Panc1 (cell line): Measurements from ENCODE around the gene ACAT2. TPM values are rescaled to one million over a fixed set of nuclear protein-coding genes. Genes with fewer than 3 reads are reported as not detected.
A peak's percentile ranks its signal among the peaks of the same experiment; 100 is the strongest.

Experiments used
- ATAC-seq: fragments of 200-7000 bp; cut with Tn5 transposase; 2 replicates; pipeline ENCODE4 v1.9.1; 2020; ENCODE audit warnings: mild to moderate bottlenecking, moderate library complexity
- BruUV-seq: library from RNA; stranded (reverse); fragments of 400-500 nt; replicated peaks from 2 replicates; lab custom pipeline; 2021; lab: Mats Ljungman, UMichigan
- CTCF ChIA-PET: fragments of 300-600 bp; sonication (Branson Sonifier 250); formaldehyde crosslinking; loops from one replicate; lab custom pipeline; 2022; ENCODE audit warnings: antibody characterized with exemption; lab: Charles Lee
- POLR2A ChIA-PET: fragments of 300-600 bp; sonication (Branson Sonifier 250); formaldehyde crosslinking; loops from one replicate; lab custom pipeline; 2022; ENCODE audit warnings: antibody characterized with exemption; lab: Charles Lee
- DNase-seq: peaks from one replicate; pipeline ENCODE4 v3.0.0-alpha.2; 2010; ENCODE audit warnings: low read depth, low spot score
- H3K27ac ChIP-seq: 2 replicates; pipeline ENCODE4 v1.5.1; 2011; ENCODE audit warnings: mild to moderate bottlenecking, low read length, inconsistent platforms
- H3K27me3 ChIP-seq: fragments of 200-500 bp; sonication (Bioruptor generic); 2 replicates; pipeline ENCODE4 v1.6.0; 2014; ENCODE audit warnings: low read length, inconsistent platforms; ENCODE audit not compliant: control insufficient read depth, insufficient read depth
- H3K36me3 ChIP-seq: fragments of 200-500 bp; sonication (Bioruptor generic); 2 replicates; pipeline ENCODE4 v1.5.1; 2014; ENCODE audit warnings: inconsistent platforms, mild to moderate bottlenecking, low read length, moderate library complexity; ENCODE audit not compliant: control insufficient read depth, insufficient read depth
- H3K4me1 ChIP-seq: 2 replicates; pipeline ENCODE4 v1.5.1; 2011; ENCODE audit warnings: inconsistent platforms, mild to moderate bottlenecking, low read length, moderate library complexity; ENCODE audit not compliant: control insufficient read depth, insufficient read depth
- H3K4me3 ChIP-seq, 2 experiments: 2 replicates each; pipeline ENCODE4 v1.5.1; 2011 to 2012; ENCODE audit warnings: low read depth in 2 of 2, low read length in 2 of 2, mild to moderate bottlenecking in 2 of 2, inconsistent platforms in 1 of 2, moderate library complexity in 1 of 2
- H3K9me3 ChIP-seq: fragments of 200-500 bp; sonication (Bioruptor generic); 2 replicates; pipeline ENCODE4 v1.5.1; 2014; ENCODE audit warnings: low read depth, mild to moderate bottlenecking, inconsistent platforms, low read length, moderate library complexity; ENCODE audit not compliant: control insufficient read depth, insufficient read depth
- CTCF ChIP-seq: fragments of 450-650 bp; IDR thresholded peaks from 2 replicates; pipeline ENCODE4 v1.5.1; 2017; ENCODE audit warnings: mild to moderate bottlenecking
- POLR2AphosphoS5 ChIP-seq: IDR thresholded peaks from 2 replicates; pipeline ENCODE4 v1.6.1; 2012; ENCODE audit warnings: mild to moderate bottlenecking, low read depth, low read length, moderate library complexity
- REST ChIP-seq, 2 experiments: IDR thresholded peaks; 2 replicates each; pipeline ENCODE4 v1.6.1; 2011 to 2012; ENCODE audit warnings: low read depth in 2 of 2, control low read depth in 1 of 2, low read length in 1 of 2, mild to moderate bottlenecking in 1 of 2, moderate library complexity in 1 of 2; ENCODE audit not compliant: insufficient read depth in 1 of 2
- SIN3A ChIP-seq: IDR thresholded peaks from 2 replicates; pipeline ENCODE4 v1.6.1; 2012; ENCODE audit warnings: low read depth, mild to moderate bottlenecking, low read length, moderate library complexity, borderline replicate concordance; ENCODE audit not compliant: insufficient read depth
- TCF7L2 ChIP-seq: IDR thresholded peaks from 2 replicates; pipeline ENCODE4 v1.6.1; 2011; ENCODE audit warnings: mild to moderate bottlenecking, low read depth, low read length, inconsistent platforms
- in situ Hi-C: cut with HindIII; loops from 2 replicates; pipeline ENCODE4 v1.10.0; 2016; ENCODE audit warnings: low sequenced_read_pairs, low pct_unique_long_range_greater_than_20kb
- intact Hi-C: fragments of 100-400 bp; cut with micrococcal nuclease; formaldehyde crosslinking; loops from one replicate; pipeline ENCODE4 v1.10.0; 2022; ENCODE audit not compliant: unreplicated experiment
- total RNA-seq: library from RNA; stranded (reverse); gene quantifications from one replicate; pipeline ENCODE4 v1.2.1, GENCODE V29; 2021; ENCODE audit not compliant: unreplicated experiment

ACAT2 gene
- total RNA-seq, 1 experiment from 2014 or later: 112 TPM

GRCh38 chr6:159789377-159790148 lies 27.7 kb downstream of the ACAT2 start, which contains the start of gene TCP1:
Gene TCP1 (minus strand): TSS chr6:159789602. CDS start chr6:159789468, 134 bp downstream.
- ChIA-PET POLR2A (interaction anchor here (0.7 to 1.0 kb wide), 2 partner anchors 27 to 63 kb away, joined by 4 to 6 read pairs; partner anchors contain the start of gene WTAP), CTCF (interaction anchor here (0.6 to 0.7 kb wide), 2 partner anchors 15 to 35 kb away, joined by 3 read pairs; no protein-coding TSS in a partner anchor)
- no TSS peak for BruUV-seq
- Histone ChIP-seq H3K4me3 (peak within 1 kb of the TSS; percentile 98 to 99), H3K27ac (peak within 1 kb of the TSS; percentile 99), H3K9me3 (no peaks in the 10 kb centered on the region), H3K36me3 (peaks cover 57% of the 10 kb centered on the region), H3K4me1 (peaks cover 28% of the 10 kb centered on the region; the same call in 1 of the 2 replicates), H3K27me3 (no peaks in the 10 kb centered on the region)
- in situ Hi-C loops: no loop called here
- ATAC-seq (peak; percentile 93), DNase-seq (peak; percentile 96)
- peak; percentile 92 for TF ChIP-seq POLR2AphosphoS5
- no peak for TF ChIP-seq TCF7L2
- TF ChIP-seq SIN3A: no peak; the same call in 1 of the 2 replicates
- no peak for TF ChIP-seq CTCF
- no peak for TF ChIP-seq REST (IDR thresholded peaks at IDR 0.05; ENCODE audit: insufficient read depth in 1 of 2, low read depth in 2 of 2, low read length in 1 of 2)
- intact Hi-C loops: loop anchor here (5.0 kb wide), 1 partner anchor 97 kb away; the partner anchor contains the start of gene SOD2

GRCh38 chr6:159790149-159790955 lies 28.5 kb downstream of the ACAT2 start, which contains the start of gene MRPL18:
Gene MRPL18 (plus strand): TSS chr6:159790467. CDS start chr6:159790588, 121 bp downstream.
- Histone ChIP-seq H3K4me1 (peaks cover 28% of the 10 kb centered on the region; the same call in 1 of the 2 replicates), H3K9me3 (no peaks in the 10 kb centered on the region), H3K27me3 (no peaks in the 10 kb centered on the region), H3K36me3 (peaks cover 51% of the 10 kb centered on the region), H3K4me3 (peak within 1 kb of the TSS; percentile 98 to 99), H3K27ac (peak within 1 kb of the TSS; percentile 99)
- in situ Hi-C loops: no loop called here
- no peak for TF ChIP-seq REST (IDR thresholded peaks at IDR 0.05; ENCODE audit: insufficient read depth in 1 of 2, low read depth in 2 of 2, low read length in 1 of 2)
- 0 out of 2 replicates have a peak, but pooled peaks have one; percentile 59 for TF ChIP-seq POLR2AphosphoS5
- intact Hi-C loops: no loop called here
- CTCF ChIA-PET: interaction anchor here (0.7 kb wide), 1 partner anchor 16 kb away, joined by 3 read pairs; no protein-coding TSS in a partner anchor
- DNase-seq (peak; percentile 85), ATAC-seq (peak; percentile 93)
- POLR2A ChIA-PET: interaction anchor here (0.5 to 1.0 kb wide), 3 partner anchors 63 to 180 kb away, joined by 4 to 17 read pairs (median 4); partner anchors contain the start of gene WTAP
- TSS peak; percentile 65 for BruUV-seq
